Activated CD4-positive, alpha-beta T cell treated with anti-CD3 and anti-CD28 coated beads for 36 hours (primary cell): ENCODE data around the gene CPT1B. TPM values are rescaled to one million over a fixed set of nuclear protein-coding genes. Genes with fewer than 3 reads are reported as not detected.
A peak's percentile ranks its signal among the peaks of the same experiment; 100 is the strongest.

Experiments
- ATAC-seq: fragments of 200-7000 bp; cut with Tn5 transposase; one replicate; pipeline ENCODE4 v1.10.0; 2021; ENCODE audit warnings: mild to moderate bottlenecking, moderate library complexity
- CTCF ChIA-PET: fragments of 350-600 bp; sonication (Branson Sonifier 250); formaldehyde crosslinking; loops from one replicate; lab custom pipeline; 2021; ENCODE audit warnings: antibody characterized with exemption; lab: Charles Lee
- POLR2A ChIA-PET: fragments of 350-600 bp; sonication (Branson Sonifier 250); formaldehyde crosslinking; loops from one replicate; lab custom pipeline; 2021; ENCODE audit warnings: antibody characterized with exemption, inconsistent platforms; lab: Charles Lee
- DNase-seq: peaks from one replicate; pipeline ENCODE4 v3.0.0-alpha.2; 2020
- H3K27ac Mint-ChIP-seq: one replicate; pipeline ENCODE4 v1.8.0; 2021; ENCODE audit warnings: mixed read lengths
- H3K27me3 Mint-ChIP-seq: one replicate; pipeline ENCODE4 v1.8.0; 2021; ENCODE audit warnings: mixed read lengths
- H3K36me3 Mint-ChIP-seq: one replicate; pipeline ENCODE4 v1.8.0; 2021; ENCODE audit warnings: low read depth, mixed read lengths
- H3K4me1 Mint-ChIP-seq: one replicate; pipeline ENCODE4 v1.8.0; 2021; ENCODE audit warnings: mixed read lengths
- H3K4me3 Mint-ChIP-seq: one replicate; pipeline ENCODE4 v1.8.0; 2021; ENCODE audit warnings: mild to moderate bottlenecking, moderate library complexity, mixed read lengths
- H3K9me3 Mint-ChIP-seq: one replicate; pipeline ENCODE4 v1.8.0; 2021; ENCODE audit warnings: low read depth, mixed read lengths
- intact Hi-C, 2 experiments: fragments of 100-400 bp; cut with DNase I in 1 of 2; cut with micrococcal nuclease in 1 of 2; formaldehyde crosslinking; loops; one replicate each; pipeline versions ENCODE4 v1.14.2 to v1.15.1; 2022 to 2024; cut with DNase I, micrococcal nuclease
- total RNA-seq, 2 experiments: library from RNA; stranded (reverse); gene quantifications; one replicate each; pipeline ENCODE4 v1.2.3, GENCODE V29; 2021

Gene CPT1B
- total RNA-seq, 2 experiments from 2014 or later, result 42.5 to 51.4 TPM

GRCh38 chr22:50526834-50527801 is 51.1 kb downstream of the CPT1B start:
- Mint-ChIP-seq H3K4me3 (peak overlapping the region; percentile 77), H3K27me3 (no peaks in the 10 kb centered on the region), H3K9me3 (no peaks in the 10 kb centered on the region), H3K4me1 (peaks cover 34% of the 10 kb centered on the region), H3K27ac (peak overlapping the region; percentile 87), H3K36me3 (peaks cover 23% of the 10 kb centered on the region)
- ChIA-PET POLR2A (interaction anchor here (1.0 to 1.7 kb wide), 2 partner anchors 12 to 94 kb away, joined by 3 to 5 read pairs; no protein-coding TSS in a partner anchor), CTCF (interaction anchor here (0.6 to 5.2 kb wide), 9 partner anchors 8 to 551 kb away, joined by 3 to 43 read pairs (median 4); partner anchors contain the start of genes LMF2, NCAPH2 and SYCE3)
- ATAC-seq, result peak; percentile 9
- DNase-seq, result peak; percentile 71
- intact Hi-C loops, result loop anchor here (1.0 to 5.0 kb wide), 7 partner anchors 35 to 675 kb away; partner anchors contain the start of genes CHKB (in 1 of the 2), PIM3 (in 1 of the 2), PPP6R2 (in 1 of the 2) and SYCE3 (in 1 of the 2)

DNA sequence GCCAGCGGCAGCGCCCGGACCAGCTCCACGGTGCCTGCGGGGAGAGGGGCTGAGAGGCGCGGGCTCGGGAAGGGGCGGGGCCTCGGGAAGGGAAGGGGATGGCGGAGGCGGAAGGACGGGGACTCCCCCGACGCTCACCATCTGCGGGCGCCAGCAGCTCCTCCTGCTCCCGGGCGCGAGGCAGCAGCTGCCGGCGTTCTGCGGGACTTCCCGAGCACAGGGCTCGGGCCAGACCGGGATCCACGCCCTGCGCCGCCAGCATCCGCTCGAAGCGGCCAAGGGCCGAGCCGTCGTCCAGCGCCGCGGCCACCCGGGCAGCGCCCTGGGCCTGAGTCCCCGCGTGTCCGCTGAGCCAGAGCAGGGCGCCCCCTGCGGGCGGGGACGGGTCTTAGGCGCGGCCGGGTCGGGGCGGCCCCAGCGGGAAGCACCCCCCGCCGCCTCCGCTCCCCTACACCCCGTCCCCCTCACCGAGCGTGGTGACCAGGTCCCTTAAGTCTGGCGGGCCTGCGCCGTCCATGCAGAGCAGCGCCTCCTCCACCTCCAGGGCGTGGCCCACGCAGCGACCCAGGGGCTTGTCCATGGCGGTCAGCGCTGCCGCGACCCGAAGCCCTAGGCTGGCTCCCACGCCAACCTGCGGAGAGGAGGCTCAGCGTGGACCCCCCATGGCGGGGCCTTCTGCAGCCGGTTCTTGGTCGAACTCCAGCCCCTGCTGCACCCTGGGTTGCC is 52.0 kb downstream of the CPT1B start:
- Mint-ChIP-seq H3K36me3 (peaks cover 23% of the 10 kb centered on the region), H3K27ac (peak overlapping the region; percentile 87), H3K4me3 (peak overlapping the region; percentile 77), H3K9me3 (no peaks in the 10 kb centered on the region), H3K27me3 (no peaks in the 10 kb centered on the region), H3K4me1 (peaks cover 34% of the 10 kb centered on the region)
- ChIA-PET POLR2A (interaction anchor here (0.6 to 3.1 kb wide), 16 partner anchors 9 to 166 kb away, joined by 3 to 65 read pairs (median 6); partner anchors contain the start of genes CHKB, KLHDC7B, LMF2 and NCAPH2), CTCF (interaction anchor here (0.9 to 5.2 kb wide), 27 partner anchors 9 to 284 kb away, joined by 3 to 76 read pairs (median 6); partner anchors contain the start of genes CHKB, KLHDC7B, LMF2 and NCAPH2)
- intact Hi-C loops, result loop anchor here (1.0 to 5.0 kb wide), 7 partner anchors 36 to 674 kb away; partner anchors contain the start of genes CHKB (in 1 of the 2), PIM3 (in 1 of the 2), PPP6R2 (in 1 of the 2) and SYCE3 (in 1 of the 2)
- peak; percentile 57 for ATAC-seq
- DNase-seq, result peak; percentile 95

DNA sequence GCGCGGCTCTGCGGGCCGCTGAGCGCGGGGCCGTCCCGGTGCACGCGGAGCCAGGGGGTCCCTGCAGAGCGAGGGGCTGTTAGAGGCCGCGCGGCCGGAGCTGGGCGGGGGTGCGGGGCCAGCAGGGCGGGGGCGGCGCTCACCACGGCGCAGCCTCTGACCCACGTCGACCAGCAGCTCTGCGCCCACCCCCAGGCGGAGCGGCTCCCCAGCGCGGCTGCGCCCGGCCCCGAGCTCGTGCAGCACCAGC is 52.4 kb downstream of the CPT1B start:
- H3K27me3 Mint-ChIP-seq, result no peaks in the 10 kb centered on the region
- no peak for DNase-seq
- no peaks in the 10 kb centered on the region for H3K9me3 Mint-ChIP-seq
- POLR2A ChIA-PET, result interaction anchor here (0.6 to 3.1 kb wide), 17 partner anchors 8 to 165 kb away, joined by 3 to 65 read pairs (median 7); partner anchors contain the start of genes CHKB, KLHDC7B, LMF2 and NCAPH2
- intact Hi-C loops, result loop anchor here (1.0 to 5.0 kb wide), 12 partner anchors 17 to 673 kb away; partner anchors contain the start of genes CHKB (in 2 of the 2), NCAPH2 (in 2 of the 2), PIM3 (in 1 of the 2) and PPP6R2 (in 1 of the 2)
- CTCF ChIA-PET, result interaction anchor here (0.6 to 5.2 kb wide), 29 partner anchors 10 to 283 kb away, joined by 3 to 76 read pairs (median 6); partner anchors contain the start of genes CHKB, KLHDC7B, LMF2 and NCAPH2
- peaks cover 23% of the 10 kb centered on the region for H3K36me3 Mint-ChIP-seq
- ATAC-seq, result no peak
- H3K27ac Mint-ChIP-seq, result no peak overlapping the region
- peak overlapping the region; percentile 77 for H3K4me3 Mint-ChIP-seq
- H3K4me1 Mint-ChIP-seq, result peaks cover 34% of the 10 kb centered on the region

- Mint-ChIP-seq H3K36me3 (peaks cover 23% of the 10 kb centered on the region), H3K27ac (peak within 1 kb of the TSS; percentile 87), H3K27me3 (no peaks in the 10 kb centered on the region), H3K4me3 (peak within 1 kb of the TSS; percentile 77), H3K4me1 (peaks cover 34% of the 10 kb centered on the region), H3K9me3 (no peaks in the 10 kb centered on the region)
- peak; percentile 99 for DNase-seq
- intact Hi-C loops, result loop anchor here (1.0 to 5.0 kb wide), 9 partner anchors 17 to 673 kb away; partner anchors contain the start of genes NCAPH2 (in 2 of the 2), CHKB (in 1 of the 2), PIM3 (in 1 of the 2) and PPP6R2 (in 1 of the 2)
- ChIA-PET CTCF (interaction anchor here (0.6 to 5.2 kb wide), 29 partner anchors 10 to 283 kb away, joined by 3 to 76 read pairs (median 6); partner anchors contain the start of genes CHKB, KLHDC7B, LMF2 and NCAPH2), POLR2A (interaction anchor here (0.6 to 3.1 kb wide), 18 partner anchors 8 to 165 kb away, joined by 3 to 65 read pairs (median 6); partner anchors contain the start of genes CHKB, KLHDC7B, LMF2 and NCAPH2)
- peak; percentile 56 for ATAC-seq
Measured at GRCh38 chr22:50525104-50525857, 52.9 kb downstream of the CPT1B start, which contains the start of gene SCO2. SCO2 (minus strand) TSS chr22:50525598; CDS start chr22:50524411, 1,187 bp downstream.

DNA sequence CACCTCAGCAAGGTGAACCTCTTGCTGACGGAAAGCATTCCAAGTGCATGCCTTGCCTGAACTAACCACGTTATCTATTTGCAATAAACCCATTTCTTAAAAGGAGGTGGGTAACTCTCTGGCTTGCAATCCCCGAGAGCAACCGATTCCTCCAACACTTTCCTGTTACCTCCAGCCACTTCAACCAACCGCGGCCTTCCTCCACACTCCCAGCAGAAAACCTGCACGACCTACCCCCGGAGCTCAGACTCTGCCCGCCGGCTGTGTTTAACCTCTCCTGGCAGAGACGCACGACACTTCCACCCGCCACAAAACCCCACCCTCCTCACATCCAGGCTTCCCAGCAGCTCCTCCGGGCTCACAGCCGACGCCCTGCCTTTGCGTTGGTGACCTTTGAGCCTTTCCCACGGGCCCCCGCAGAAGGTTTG is 53.5 kb downstream of the CPT1B start:
- peak overlapping the region; percentile 77 for H3K4me3 Mint-ChIP-seq
- H3K36me3 Mint-ChIP-seq, result peaks cover 24% of the 10 kb centered on the region
- peaks cover 34% of the 10 kb centered on the region for H3K4me1 Mint-ChIP-seq
- POLR2A ChIA-PET, result interaction anchor here (0.6 to 3.1 kb wide), 10 partner anchors 10 to 96 kb away, joined by 4 to 65 read pairs (median 11); partner anchors contain the start of genes KLHDC7B, LMF2 and NCAPH2
- CTCF ChIA-PET, result interaction anchor here (0.7 to 5.2 kb wide), 15 partner anchors 9 to 282 kb away, joined by 4 to 76 read pairs (median 8); partner anchors contain the start of genes LMF2, NCAPH2 and SYCE3
- intact Hi-C loops, result loop anchor here (1.0 to 5.0 kb wide), 9 partner anchors 16 to 672 kb away; partner anchors contain the start of genes NCAPH2 (in 2 of the 2), CHKB (in 1 of the 2), PIM3 (in 1 of the 2) and PPP6R2 (in 1 of the 2)
- ATAC-seq (no peak), DNase-seq (no peak)
- H3K27ac Mint-ChIP-seq, result peak overlapping the region; percentile 60
- no peaks in the 10 kb centered on the region for H3K27me3 Mint-ChIP-seq
- H3K9me3 Mint-ChIP-seq, result no peaks in the 10 kb centered on the region

DNA sequence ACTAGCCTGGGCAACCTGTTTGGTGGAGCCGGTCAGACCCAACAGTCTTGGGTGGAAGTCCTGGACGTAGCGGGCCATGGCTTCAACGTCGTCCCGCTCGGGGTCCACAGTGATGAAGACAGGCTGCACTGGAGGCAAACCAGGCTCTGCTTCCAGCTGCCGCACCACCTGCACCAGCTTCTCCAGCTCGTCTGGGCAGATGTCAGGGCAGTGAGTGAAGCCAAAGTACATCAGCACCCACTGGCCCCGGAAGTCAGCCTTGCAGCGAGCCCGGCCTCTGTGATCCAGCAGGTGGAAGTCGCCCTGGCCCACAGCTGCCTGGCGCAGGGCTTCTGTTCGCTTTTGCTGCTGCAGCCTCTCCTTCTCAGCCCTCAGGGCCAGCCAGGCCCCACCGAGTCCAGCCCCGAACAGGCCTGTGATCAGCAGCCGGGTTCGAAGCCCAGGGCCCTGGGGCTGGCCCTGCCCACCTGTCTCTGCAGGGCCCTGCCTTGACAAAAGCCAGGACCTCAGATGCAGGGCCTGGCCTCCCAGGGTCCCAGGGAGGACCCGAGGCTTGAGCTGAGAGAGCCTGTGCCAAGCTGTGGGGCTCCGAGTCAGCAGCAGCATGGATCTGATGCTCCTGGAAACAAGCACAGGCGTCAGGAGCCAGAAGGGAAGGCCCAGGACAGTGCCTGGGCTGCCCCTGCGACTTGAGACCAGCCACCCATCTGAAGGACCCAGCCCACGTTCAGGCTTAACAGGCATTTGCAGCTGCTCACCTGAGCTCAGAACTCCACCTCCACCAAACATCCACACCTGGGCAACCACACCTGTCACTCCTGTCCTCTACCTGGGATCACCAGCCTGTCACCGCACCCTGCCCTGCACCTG is 54.2 kb downstream of the CPT1B start:
- no peak for ATAC-seq
- Mint-ChIP-seq H3K36me3 (peaks cover 27% of the 10 kb centered on the region), H3K27ac (peak overlapping the region; percentile 60), H3K9me3 (no peaks in the 10 kb centered on the region), H3K4me3 (peak overlapping the region; percentile 77), H3K4me1 (peaks cover 33% of the 10 kb centered on the region), H3K27me3 (no peaks in the 10 kb centered on the region)
- CTCF ChIA-PET, result interaction anchor here (0.7 to 5.2 kb wide), 8 partner anchors 9 to 282 kb away, joined by 4 to 76 read pairs (median 8); partner anchors contain the start of genes LMF2, NCAPH2 and SYCE3
- POLR2A ChIA-PET, result interaction anchor here (0.6 to 3.1 kb wide), 7 partner anchors 9 to 97 kb away, joined by 4 to 65 read pairs (median 13); partner anchors contain the start of genes LMF2 and NCAPH2
- peak; percentile 25 for DNase-seq
- intact Hi-C loops, result no loop called here

DNA sequence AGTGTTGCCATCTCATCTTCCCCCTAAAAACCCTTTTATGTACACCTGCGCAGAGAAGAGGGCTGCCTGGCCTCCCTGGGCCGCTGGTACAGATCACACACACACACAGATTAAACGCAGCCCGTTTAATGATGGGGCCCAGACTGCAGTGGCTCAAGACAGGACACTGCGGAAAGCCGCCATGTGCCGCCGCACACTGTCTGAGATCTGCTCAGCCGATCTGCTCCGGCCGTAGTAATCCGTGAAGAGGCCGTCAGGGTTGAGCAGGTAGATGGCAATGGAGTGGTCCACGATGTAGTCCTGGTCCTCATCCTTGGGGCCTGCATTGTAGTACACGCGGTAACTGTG is 54.8 kb downstream of the CPT1B start:
- Mint-ChIP-seq H3K27me3 (no peaks in the 10 kb centered on the region), H3K27ac (no peak overlapping the region), H3K36me3 (peaks cover 23% of the 10 kb centered on the region), H3K4me3 (no peak overlapping the region), H3K4me1 (peaks cover 27% of the 10 kb centered on the region), H3K9me3 (no peaks in the 10 kb centered on the region)
- CTCF ChIA-PET, result interaction anchor here (1.2 kb wide), 1 partner anchor 98 kb away, joined by 4 read pairs; no protein-coding TSS in a partner anchor
- no peak for DNase-seq
- intact Hi-C loops, result no loop called here
- POLR2A ChIA-PET, result interaction anchor here (0.6 to 3.1 kb wide), 3 partner anchors 15 to 268 kb away, joined by 3 to 25 read pairs (median 10); partner anchors contain the start of genes LMF2 and NCAPH2
- no peak for ATAC-seq

GRCh38 chr22:50522806-50523438 is 55.3 kb downstream of the CPT1B start:
- POLR2A ChIA-PET, result interaction anchor here (0.6 to 1.7 kb wide), 3 partner anchors 13 to 267 kb away, joined by 3 to 10 read pairs (median 4); partner anchors contain the start of genes LMF2 and NCAPH2
- Mint-ChIP-seq H3K4me1 (peaks cover 25% of the 10 kb centered on the region), H3K4me3 (no peak overlapping the region), H3K27me3 (no peaks in the 10 kb centered on the region), H3K36me3 (peaks cover 22% of the 10 kb centered on the region), H3K9me3 (no peaks in the 10 kb centered on the region), H3K27ac (no peak overlapping the region)
- ATAC-seq, result no peak
- intact Hi-C loops, result no loop called here
- peak; percentile 14 for DNase-seq
- CTCF ChIA-PET, result interaction anchor here (1.4 kb wide), 1 partner anchor 98 kb away, joined by 4 read pairs; no protein-coding TSS in a partner anchor
